C1 segment of cervical spinal cord (tissue), 14 donors: ENCODE data around the gene NOXO1.
"Not testable (repeated sequence)": the region's sequence is repeated elsewhere in the genome, so short reads cannot be mapped to it uniquely, and the experiment has no call there.

Experiments
- DNase-seq, 14 donors: peaks; one replicate each; lab custom pipeline; 2025; lab: John Stamatoyannopoulos, UW

The NOXO1 gene

GRCh38 chr16:1962161-1963153, 18.8 kb downstream of the NOXO1 start:
- not testable (repeated sequence) for DNase-seq

GRCh38 chr16:1961651-1962067, 19.6 kb downstream of the NOXO1 start:
- no peak for DNase-seq

- DNase-seq: no peak
Measured at GRCh38 chr16:1960665-1961630, 20.3 kb downstream of the NOXO1 start.

GRCh38 chr16:1959269-1960039, 21.8 kb downstream of the NOXO1 start, which contains the start of gene NDUFB10:
Gene NDUFB10 (plus strand): TSS chr16:1959538. CDS start chr16:1959625, 87 bp downstream.
- DNase-seq: peak; percentile 24 to 93 (median 78)

- DNase-seq: no peak
Measured at GRCh38 chr16:1958715-1959268, 22.5 kb downstream of the NOXO1 start.

GRCh38 chr16:1958143-1958491, 23.2 kb downstream of the NOXO1 start:
- DNase-seq: not testable (repeated sequence)

- DNase-seq: not testable (repeated sequence)
Measured at GRCh38 chr16:1957434-1958142, 23.7 kb downstream of the NOXO1 start.

- DNase-seq: no peak
Measured at GRCh38 chr16:1953734-1954133, 27.5 kb downstream of the NOXO1 start.

- no peak for DNase-seq
Measured at GRCh38 chr16:1950559-1950958, 30.7 kb downstream of the NOXO1 start.

- DNase-seq: no peak
Measured at GRCh38 chr16:1950047-1950446, 31.2 kb downstream of the NOXO1 start.

- DNase-seq: no peak
Measured at GRCh38 chr16:1949507-1949906, 31.8 kb downstream of the NOXO1 start.

- no peak for DNase-seq
Measured at GRCh38 chr16:1947369-1947670, 33.9 kb downstream of the NOXO1 start.

- DNase-seq: no peak
Measured at GRCh38 chr16:1946495-1947368, 34.5 kb downstream of the NOXO1 start.

- no peak for DNase-seq
Measured at GRCh38 chr16:1945559-1946391, 35.5 kb downstream of the NOXO1 start.

- no peak for DNase-seq
Measured at GRCh38 chr16:1944612-1945199, 36.6 kb downstream of the NOXO1 start.

GRCh38 chr16:1942810-1943726, 38.2 kb downstream of the NOXO1 start, which contains the start of gene MSRB1:
Gene MSRB1 (minus strand): TSS chr16:1943199. CDS start chr16:1943156, 43 bp downstream.
- peak; percentile 71 to 99 (median 96) for DNase-seq
